ENCODE measurements around the gene ACACB. TPM values are rescaled to one million over a fixed set of nuclear protein-coding genes. Genes with fewer than 3 reads are reported as not detected.

The ACACB gene
- total RNA-seq, 2 donors from 2014 or later = 6.8 to 12.7 TPM

- DNase-seq = no peak
- H3K9me3 ChIP-seq (ENCODE audit: control insufficient read depth, low read length) = no peaks in the 10 kb centered on the region
- Mint-ChIP-seq H3K4me3 (no peak overlapping the region), H3K9me3 (no peaks in the 10 kb centered on the region), H3K4me1 (no peaks in the 10 kb centered on the region), H3K27ac (no peak overlapping the region), H3K36me3 (ENCODE audit: low read depth) (no peaks in the 10 kb centered on the region), H3K27me3 (ENCODE audit: insufficient read depth) (no peaks in the 10 kb centered on the region)
- no peak for TF ChIP-seq CTCF (conservative IDR thresholded peaks at IDR 0.05)
- H3K27ac ChIP-seq (ENCODE audit: low read depth, low read length) = no peak overlapping the region
- 88 to 94% methylated on average over 9 to 10 of the region's 10 CpGs for WGBS, 2 experiments (ENCODE audit: insufficient coverage in 1 of 2, insufficient read length in 1 of 2)
- H3K36me3 ChIP-seq (ENCODE audit: control insufficient read depth, insufficient read depth, low read length) = no peaks in the 10 kb centered on the region
- H3K4me1 ChIP-seq (ENCODE audit: control insufficient read depth, insufficient read depth, low read length) = no peaks in the 10 kb centered on the region
- H3K27me3 ChIP-seq (ENCODE audit: control insufficient read depth, insufficient read depth, low read length, poor library complexity, severe bottlenecking) = no peaks in the 10 kb centered on the region
- H3K4me3 ChIP-seq (ENCODE audit: low read length) = no peak overlapping the region
- no peak overlapping the region for H3K9ac ChIP-seq (ENCODE audit: extremely low read depth, low read length, poor library complexity, severe bottlenecking)
Observed at GRCh38 chr12:109223211-109223610, 106.8 kb downstream of the ACACB start.

- no peaks in the 10 kb centered on the region for H3K27me3 ChIP-seq (ENCODE audit: control insufficient read depth, insufficient read depth, low read length, poor library complexity, severe bottlenecking)
- H3K4me1 ChIP-seq (ENCODE audit: control insufficient read depth, insufficient read depth, low read length) = no peaks in the 10 kb centered on the region
- no peak for TF ChIP-seq CTCF (conservative IDR thresholded peaks at IDR 0.05)
- no peaks in the 10 kb centered on the region for H3K9me3 Mint-ChIP-seq
- 89 to 96% methylated on average over 5 of the region's 5 CpGs for WGBS, 2 experiments (ENCODE audit: insufficient coverage in 1 of 2, insufficient read length in 1 of 2)
- H3K36me3 ChIP-seq (ENCODE audit: control insufficient read depth, insufficient read depth, low read length) = no peaks in the 10 kb centered on the region
- no peak overlapping the region for H3K9ac ChIP-seq (ENCODE audit: extremely low read depth, low read length, poor library complexity, severe bottlenecking)
- H3K4me1 Mint-ChIP-seq = no peaks in the 10 kb centered on the region
- H3K27ac Mint-ChIP-seq = no peak overlapping the region
- H3K27me3 Mint-ChIP-seq (ENCODE audit: insufficient read depth) = no peaks in the 10 kb centered on the region
- no peak overlapping the region for H3K4me3 Mint-ChIP-seq
- no peaks in the 10 kb centered on the region for H3K9me3 ChIP-seq (ENCODE audit: control insufficient read depth, low read length)
- H3K27ac ChIP-seq (ENCODE audit: low read depth, low read length) = no peak overlapping the region
- no peaks in the 10 kb centered on the region for H3K36me3 Mint-ChIP-seq (ENCODE audit: low read depth)
- H3K4me3 ChIP-seq (ENCODE audit: low read length) = no peak overlapping the region
- no peak for DNase-seq
Observed at GRCh38 chr12:109223868-109224267, 107.5 kb downstream of the ACACB start.

GRCh38 chr12:109228664-109229063 is 112.3 kb downstream of the ACACB start:
- Mint-ChIP-seq H3K27me3 (ENCODE audit: insufficient read depth) (no peaks in the 10 kb centered on the region), H3K36me3 (ENCODE audit: low read depth) (no peaks in the 10 kb centered on the region), H3K9me3 (no peaks in the 10 kb centered on the region), H3K27ac (no peak overlapping the region), H3K4me1 (no peaks in the 10 kb centered on the region), H3K4me3 (no peak overlapping the region)
- H3K9ac ChIP-seq (ENCODE audit: extremely low read depth, low read length, poor library complexity, severe bottlenecking) = no peak overlapping the region
- no peak overlapping the region for H3K27ac ChIP-seq (ENCODE audit: low read depth, low read length)
- no peaks in the 10 kb centered on the region for H3K36me3 ChIP-seq (ENCODE audit: control insufficient read depth, insufficient read depth, low read length)
- H3K4me3 ChIP-seq (ENCODE audit: low read length) = no peak overlapping the region
- 96 to 100% methylated on average over 3 to 4 of the region's 4 CpGs for WGBS, 2 experiments (ENCODE audit: insufficient coverage in 1 of 2, insufficient read length in 1 of 2)
- no peak for TF ChIP-seq CTCF (conservative IDR thresholded peaks at IDR 0.05)
- no peak for DNase-seq
- H3K27me3 ChIP-seq (ENCODE audit: control insufficient read depth, insufficient read depth, low read length, poor library complexity, severe bottlenecking) = no peaks in the 10 kb centered on the region
- no peaks in the 10 kb centered on the region for H3K4me1 ChIP-seq (ENCODE audit: control insufficient read depth, insufficient read depth, low read length)
- no peaks in the 10 kb centered on the region for H3K9me3 ChIP-seq (ENCODE audit: control insufficient read depth, low read length)
